Measurements from ENCODE around the gene SMIM22.

Gene SMIM22

GRCh38 chr16:4763791-4764190 lies 31.4 kb upstream of the SMIM22 start:
- no peak for TF ChIP-seq CTCF (IDR thresholded peaks at IDR 0.05)
- DNase-seq (ENCODE audit: low spot score): no peak
- Histone ChIP-seq H3K27ac (no peak overlapping the region), H3K4me3 (no peak overlapping the region)

DNA sequence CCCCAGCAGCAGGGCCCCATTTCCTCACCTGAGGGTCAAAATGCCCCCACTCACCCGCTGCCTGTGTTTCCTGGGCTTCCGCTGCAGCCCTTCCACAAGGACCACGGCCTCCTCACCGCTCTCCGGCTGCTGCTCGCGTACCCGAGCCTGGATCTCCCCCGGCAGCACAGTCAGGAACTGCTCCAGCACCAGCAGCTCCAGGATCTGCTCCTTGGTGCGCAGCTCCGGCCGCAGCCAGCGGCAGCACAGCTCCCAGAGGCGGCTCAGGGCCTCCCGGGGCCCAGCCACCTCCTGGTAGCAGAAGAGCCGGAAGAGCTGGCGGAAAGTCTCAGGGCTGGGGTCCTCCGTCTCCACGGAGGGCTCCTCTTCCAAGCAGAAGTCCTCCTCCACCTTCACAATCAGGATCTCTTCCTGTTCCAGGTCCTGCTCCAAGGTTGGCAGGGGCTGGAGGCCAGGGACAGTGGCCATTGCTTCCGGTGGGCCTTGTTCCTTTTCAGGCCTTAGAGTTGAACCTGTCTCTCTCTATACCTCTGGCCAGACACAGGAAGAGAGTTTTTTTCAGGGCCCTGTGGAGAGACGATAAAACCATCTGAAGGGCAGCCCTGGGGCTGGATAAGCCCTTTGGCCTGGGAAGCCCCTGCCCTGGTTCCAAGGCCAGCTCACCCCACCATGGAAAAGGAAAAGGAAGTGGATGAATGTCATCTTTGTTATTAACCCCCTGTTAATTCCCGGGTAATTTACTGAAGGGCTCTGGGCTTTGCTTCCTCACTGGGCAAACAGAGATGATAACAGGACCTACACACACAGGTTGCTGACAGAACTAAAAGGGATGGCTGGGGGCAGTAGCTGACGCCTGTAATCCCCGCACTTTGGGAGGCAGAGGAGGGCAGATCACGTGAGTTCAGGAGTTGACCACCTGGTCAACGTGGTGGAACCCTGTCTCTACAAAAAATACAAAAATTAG lies 29.4 kb upstream of the SMIM22 start:
- no peak for DNase-seq (ENCODE audit: low spot score)
- H3K27ac ChIP-seq: no peak overlapping the region
- TF ChIP-seq CTCF (IDR thresholded peaks at IDR 0.05): no peak

DNA sequence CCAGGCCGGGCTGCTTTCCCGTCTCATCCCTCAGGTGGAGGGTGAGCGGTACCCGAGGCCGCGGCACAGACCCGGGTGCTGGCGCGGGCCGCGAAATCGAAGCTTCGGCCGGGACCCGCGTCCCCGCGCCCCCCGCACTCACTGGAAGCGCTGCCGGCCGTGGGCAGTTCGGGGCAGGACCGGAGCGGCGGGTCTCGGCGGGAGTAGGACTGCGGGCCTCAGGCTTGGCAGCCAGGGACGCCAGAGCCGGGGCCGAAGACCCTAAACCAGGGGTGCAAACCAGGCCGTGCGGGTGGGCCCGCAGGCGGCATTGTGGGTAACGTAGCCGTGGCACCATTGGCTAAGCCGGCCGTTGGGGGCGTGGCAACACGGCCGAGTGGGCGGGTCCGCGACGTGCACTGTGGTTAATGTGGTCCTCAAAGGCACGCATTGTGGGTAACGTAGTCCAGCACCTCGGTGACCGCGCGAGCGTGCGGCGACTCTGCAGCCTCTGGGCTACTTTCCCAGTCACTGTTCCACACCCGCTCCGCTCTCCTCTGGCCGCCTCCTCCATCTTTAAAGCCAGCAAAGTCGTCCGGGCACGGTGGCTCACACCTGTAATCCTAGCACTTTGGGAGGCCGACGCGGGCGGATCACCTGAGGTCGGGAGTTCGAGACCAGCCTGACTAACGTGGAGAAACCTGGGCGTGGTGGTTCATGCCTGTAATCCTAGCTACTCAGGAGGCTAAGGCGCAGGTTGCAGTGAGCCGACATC lies 28.1 kb upstream of the SMIM22 start, which contains the start of gene ZNF500:
TSS of gene ZNF500 (minus strand) at position 288 of the 754 bp plus-strand sequence. CDS start 1,184 bp downstream, outside the sequence.
- peak; percentile 98 for DNase-seq (ENCODE audit: low spot score)
- TF ChIP-seq CTCF (IDR thresholded peaks at IDR 0.05): no peak
- Histone ChIP-seq H3K27ac (peak within 1 kb of the TSS; percentile 94), H3K4me3 (peak within 1 kb of the TSS; percentile 93)

More for the DNA sequence above, 29.4 kb upstream of the SMIM22 start:
- peak overlapping the region; percentile 93 for H3K4me3 ChIP-seq

DNA sequence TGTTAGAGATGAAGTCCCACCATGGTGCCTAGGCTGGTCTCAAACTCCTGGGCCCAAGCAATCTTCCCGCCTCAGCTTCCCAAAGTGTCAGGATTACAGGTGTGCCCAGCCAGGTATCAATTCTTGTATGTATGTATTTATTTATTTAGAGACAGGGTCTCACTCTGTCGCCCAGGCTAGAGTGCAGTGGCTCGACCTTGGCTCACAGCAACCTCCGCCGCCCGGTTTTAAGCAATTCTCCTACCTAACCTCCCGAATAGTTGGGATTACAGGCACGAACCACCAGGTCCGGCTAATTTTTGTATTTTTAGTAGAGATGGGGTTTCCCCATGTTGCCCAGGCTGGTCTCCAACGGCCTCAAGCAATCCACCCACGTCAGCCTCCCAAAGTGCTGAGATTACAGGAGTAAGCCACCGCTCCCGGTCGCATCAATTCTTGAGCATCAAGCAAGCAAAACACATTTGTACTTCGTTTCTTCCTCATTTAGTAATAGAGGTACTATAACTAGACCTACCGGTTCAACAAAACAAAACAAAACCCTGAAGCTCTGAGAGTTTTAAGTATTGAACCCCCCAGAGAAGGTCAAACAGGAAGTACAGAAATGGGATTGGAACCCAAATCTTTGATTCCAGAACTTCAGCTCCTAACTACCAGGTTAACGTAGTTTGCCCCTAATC lies 27.2 kb upstream of the SMIM22 start:
- H3K4me3 ChIP-seq: peak overlapping the region; percentile 93
- peak overlapping the region; percentile 94 for H3K27ac ChIP-seq
- TF ChIP-seq CTCF (IDR thresholded peaks at IDR 0.05): no peak
- no peak for DNase-seq (ENCODE audit: low spot score)

GRCh38 chr16:4768549-4769305 lies 26.4 kb upstream of the SMIM22 start:
- Histone ChIP-seq H3K4me3 (peak overlapping the region; percentile 93), H3K27ac (peak overlapping the region; percentile 94)
- TF ChIP-seq CTCF (IDR thresholded peaks at IDR 0.05): no peak
- DNase-seq (ENCODE audit: low spot score): peak; percentile 97

DNA sequence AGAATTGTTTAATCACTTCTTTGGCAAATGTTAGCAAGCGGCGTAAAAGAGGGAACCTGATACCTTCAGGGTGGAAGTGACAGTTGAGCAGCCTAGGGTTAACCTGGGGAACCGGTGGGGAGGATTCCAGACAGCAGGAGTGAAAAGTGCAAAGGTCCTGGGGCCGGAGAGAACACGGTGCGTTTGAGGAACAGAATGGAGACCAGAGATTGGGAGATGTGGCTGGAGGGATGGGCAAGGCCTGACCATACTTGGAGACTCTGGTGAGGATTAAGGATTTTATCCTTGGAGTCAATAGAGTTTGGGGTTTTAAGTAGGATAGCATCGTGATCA lies 25.9 kb upstream of the SMIM22 start:
- peak overlapping the region in 1 of 2 donors; percentile 94 for H3K27ac ChIP-seq
- DNase-seq (ENCODE audit: low spot score): no peak
- H3K4me3 ChIP-seq: peak overlapping the region; percentile 93
- no peak for TF ChIP-seq CTCF (IDR thresholded peaks at IDR 0.05)

Data from coronary artery (tissue), 2 donors.